ENCODE measurements around the gene COP1.
"Not testable (repeated sequence)": the region's sequence is repeated elsewhere in the genome, so short reads cannot be mapped to it uniquely, and the experiment has no call there.

Gene COP1

GRCh38 chr1:176101951-176102642 is 105.0 kb downstream of the COP1 start:
- Histone ChIP-seq H3K36me3 (ENCODE audit: insufficient read depth, low read length) (peaks cover 28% of the 10 kb centered on the region), H3K4me3 (no peak overlapping the region), H3K9me3 (ENCODE audit: low read depth, low read length) (peaks cover 15% of the 10 kb centered on the region; the same call in 1 of the 2 replicates), H3K27ac (no peak overlapping the region), H3K9ac (ENCODE audit: insufficient read length) (no peak overlapping the region)
- TF ChIP-seq EZH2 (IDR thresholded peaks at IDR 0.05) (no peak), POLR2AphosphoS5 (IDR thresholded peaks at IDR 0.05; ENCODE audit: borderline replicate concordance, low read depth, low read length) (no peak), FOXP2 (optimal IDR thresholded peaks at IDR 0.05; ENCODE audit: control extremely low read depth, extremely low read length, insufficient read depth) (no peak)
- DNase-seq (ENCODE audit: low read depth, low spot score): no peak

DNA sequence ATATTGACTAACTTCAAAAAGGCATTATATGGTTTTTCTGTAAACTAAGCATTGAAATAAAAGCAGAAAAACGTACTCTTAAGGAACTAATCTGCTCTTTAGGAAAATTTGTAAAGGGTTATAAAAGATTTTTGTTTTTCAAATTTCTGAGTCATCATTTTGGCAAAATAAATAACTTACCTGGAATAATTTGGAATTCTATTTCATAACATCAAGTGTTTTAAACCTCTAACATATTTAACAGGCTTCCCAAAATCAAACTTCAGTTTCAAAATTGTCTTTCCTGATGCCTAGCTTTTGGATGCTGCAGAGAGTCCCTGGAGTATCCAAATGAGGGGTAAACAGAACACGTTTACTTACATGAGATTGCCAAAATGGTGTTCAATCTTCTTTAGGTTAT is 108.5 kb downstream of the COP1 start:
- Histone ChIP-seq H3K36me3 (ENCODE audit: insufficient read depth, low read length) (peaks cover 33% of the 10 kb centered on the region), H3K9ac (ENCODE audit: insufficient read length) (no peak overlapping the region), H3K9me3 (ENCODE audit: low read depth, low read length) (peaks cover 15% of the 10 kb centered on the region; the same call in 1 of the 2 replicates), H3K27ac (no peak overlapping the region), H3K4me3 (no peak overlapping the region)
- TF ChIP-seq EZH2 (IDR thresholded peaks at IDR 0.05): no peak
- TF ChIP-seq FOXP2 (optimal IDR thresholded peaks at IDR 0.05; ENCODE audit: control extremely low read depth, extremely low read length, insufficient read depth): no peak
- no peak for DNase-seq (ENCODE audit: low read depth, low spot score)

DNA sequence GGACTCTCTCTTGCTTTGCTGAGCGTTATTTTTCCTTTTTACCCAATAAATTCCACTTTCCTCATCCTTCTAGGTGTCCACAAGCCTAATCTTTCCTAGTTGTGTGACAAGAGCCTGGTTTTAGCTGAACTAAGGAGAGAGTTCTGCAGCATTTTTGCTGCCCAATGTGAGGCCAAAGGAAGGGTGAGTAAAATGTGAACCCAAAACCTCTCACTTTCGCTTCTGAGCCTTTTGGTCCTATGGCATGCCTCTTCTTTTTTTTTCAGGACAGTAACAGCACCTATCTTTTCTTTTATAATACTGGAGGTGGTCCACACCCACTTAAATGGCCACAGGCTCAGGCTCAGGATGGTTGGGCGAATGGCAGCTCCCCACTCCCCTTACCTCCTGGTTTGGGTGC is 111.1 kb downstream of the COP1 start:
- Histone ChIP-seq H3K27ac (no peak overlapping the region), H3K36me3 (ENCODE audit: insufficient read depth, low read length) (peaks cover 33% of the 10 kb centered on the region), H3K9ac (ENCODE audit: insufficient read length) (no peak overlapping the region), H3K9me3 (ENCODE audit: low read depth, low read length) (peaks cover 15% of the 10 kb centered on the region; the same call in 1 of the 2 replicates), H3K4me3 (no peak overlapping the region)
- TF ChIP-seq EZH2 (IDR thresholded peaks at IDR 0.05) (no peak), FOXP2 (optimal IDR thresholded peaks at IDR 0.05; ENCODE audit: control extremely low read depth, extremely low read length, insufficient read depth) (no peak), POLR2AphosphoS5 (IDR thresholded peaks at IDR 0.05; ENCODE audit: borderline replicate concordance, low read depth, low read length) (no peak)
- no peak for DNase-seq (ENCODE audit: low read depth, low spot score)

- no peak for TF ChIP-seq FOXP2 (optimal IDR thresholded peaks at IDR 0.05; ENCODE audit: control extremely low read depth, extremely low read length, insufficient read depth)
- no peak for TF ChIP-seq POLR2AphosphoS5 (IDR thresholded peaks at IDR 0.05; ENCODE audit: borderline replicate concordance, low read depth, low read length)
- TF ChIP-seq EZH2 (IDR thresholded peaks at IDR 0.05): no peak
- no peak for DNase-seq (ENCODE audit: low read depth, low spot score)
- no peaks in the 10 kb centered on the region for H3K9me3 ChIP-seq (ENCODE audit: low read depth, low read length)
Measured at GRCh38 chr1:176090766-176091165, 116.3 kb downstream of the COP1 start.

GRCh38 chr1:176087746-176088145 is 119.3 kb downstream of the COP1 start:
- H3K4me3 ChIP-seq; DNase-seq (ENCODE audit: low read depth, low spot score); H3K36me3 ChIP-seq (ENCODE audit: insufficient read depth, low read length); H3K27ac ChIP-seq; H3K9me3 ChIP-seq (ENCODE audit: low read depth, low read length); H3K9ac ChIP-seq (ENCODE audit: insufficient read length): not testable (repeated sequence)

More at GRCh38 chr1:176090766-176091165, 116.3 kb downstream of the COP1 start:
- H3K36me3 ChIP-seq (ENCODE audit: insufficient read depth, low read length): no peaks in the 10 kb centered on the region
- H3K4me3 ChIP-seq: no peak overlapping the region
- H3K27ac ChIP-seq: no peak overlapping the region
- H3K9ac ChIP-seq (ENCODE audit: insufficient read length): no peak overlapping the region

DNA sequence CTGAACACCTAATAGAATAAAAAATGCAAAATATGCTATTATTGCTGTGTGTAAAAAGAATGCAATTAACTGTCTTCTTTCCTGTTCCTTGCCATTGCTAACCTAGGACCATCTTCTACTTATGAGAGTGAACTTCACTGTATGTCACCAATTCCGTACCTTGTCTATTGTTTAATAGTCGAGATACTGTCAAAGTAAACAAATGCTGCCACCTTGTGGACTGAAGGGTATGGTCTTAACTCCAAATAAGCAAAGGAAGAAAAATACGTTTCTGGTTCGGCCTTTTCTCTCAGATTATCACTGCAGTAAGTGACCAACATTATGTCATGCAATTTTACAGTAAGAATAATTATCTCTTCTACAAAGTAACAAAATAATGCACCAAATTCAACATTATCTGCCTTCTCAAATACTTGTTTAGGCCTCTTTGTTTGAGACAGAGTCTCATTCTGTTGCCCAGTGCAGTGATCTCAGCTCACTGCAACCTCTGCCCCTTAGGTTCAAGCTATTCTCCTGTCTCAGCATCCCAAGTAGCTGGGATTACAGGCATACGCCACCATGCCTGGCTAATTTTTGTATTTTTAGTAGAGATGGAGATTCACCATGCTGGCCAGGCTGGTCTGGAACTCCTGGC is 133.4 kb downstream of the COP1 start:
- Histone ChIP-seq H3K27ac (no peak overlapping the region), H3K4me3 (no peak overlapping the region), H3K9ac (ENCODE audit: insufficient read length) (peak overlapping the region; percentile 32), H3K9me3 (ENCODE audit: low read depth, low read length) (no peaks in the 10 kb centered on the region), H3K36me3 (ENCODE audit: insufficient read depth, low read length) (peaks cover 23% of the 10 kb centered on the region)
- TF ChIP-seq EZH2 (IDR thresholded peaks at IDR 0.05) (no peak), POLR2AphosphoS5 (IDR thresholded peaks at IDR 0.05; ENCODE audit: borderline replicate concordance, low read depth, low read length) (no peak), FOXP2 (optimal IDR thresholded peaks at IDR 0.05; ENCODE audit: control extremely low read depth, extremely low read length, insufficient read depth) (no peak)
- DNase-seq (ENCODE audit: low read depth, low spot score): peak; percentile 81

DNA sequence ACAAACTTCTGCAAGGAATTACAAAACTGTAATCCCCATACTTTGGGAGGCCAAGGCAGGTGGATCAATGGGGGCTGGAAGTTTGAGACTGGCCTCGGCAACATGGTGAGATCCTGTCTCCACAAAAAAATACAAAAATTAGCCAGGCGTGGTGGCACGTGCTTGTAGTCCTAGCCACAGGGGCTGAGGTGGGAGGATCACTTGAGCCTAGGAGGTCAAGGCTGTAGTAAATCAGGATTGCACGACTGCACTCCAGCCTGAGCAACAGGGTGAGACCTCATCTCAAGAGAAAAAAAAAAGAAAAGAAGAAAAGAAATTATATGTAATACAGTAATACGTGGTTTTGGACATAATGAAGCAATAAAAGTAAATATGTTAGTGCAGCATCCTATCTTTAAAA is 138.2 kb downstream of the COP1 start:
- no peak for TF ChIP-seq FOXP2 (optimal IDR thresholded peaks at IDR 0.05; ENCODE audit: control extremely low read depth, extremely low read length, insufficient read depth)
- no peak for TF ChIP-seq POLR2AphosphoS5 (IDR thresholded peaks at IDR 0.05; ENCODE audit: borderline replicate concordance, low read depth, low read length)
- TF ChIP-seq EZH2 (IDR thresholded peaks at IDR 0.05): no peak
- Histone ChIP-seq H3K27ac (peak overlapping the region; percentile 50; the same call in 1 of the 2 replicates), H3K9me3 (ENCODE audit: low read depth, low read length) (no peaks in the 10 kb centered on the region), H3K4me3 (no peak overlapping the region), H3K9ac (ENCODE audit: insufficient read length) (no peak overlapping the region), H3K36me3 (ENCODE audit: insufficient read depth, low read length) (no peaks in the 10 kb centered on the region)
- DNase-seq (ENCODE audit: low read depth, low spot score): no peak

GRCh38 chr1:176068256-176068655 is 138.8 kb downstream of the COP1 start:
- Histone ChIP-seq H3K36me3 (ENCODE audit: insufficient read depth, low read length) (no peaks in the 10 kb centered on the region), H3K27ac (peak overlapping the region; percentile 50; the same call in 1 of the 2 replicates), H3K4me3 (no peak overlapping the region), H3K9me3 (ENCODE audit: low read depth, low read length) (no peaks in the 10 kb centered on the region), H3K9ac (ENCODE audit: insufficient read length) (no peak overlapping the region)
- TF ChIP-seq FOXP2 (optimal IDR thresholded peaks at IDR 0.05; ENCODE audit: control extremely low read depth, extremely low read length, insufficient read depth): no peak
- TF ChIP-seq EZH2 (IDR thresholded peaks at IDR 0.05): no peak
- TF ChIP-seq POLR2AphosphoS5 (IDR thresholded peaks at IDR 0.05; ENCODE audit: borderline replicate concordance, low read depth, low read length): no peak
- DNase-seq (ENCODE audit: low read depth, low spot score): no peak

Data from SK-N-MC (cell line).